ENCODE data around the gene CLEC16A. TPM values are rescaled to one million over a fixed set of nuclear protein-coding genes. Genes with fewer than 3 reads are reported as not detected.

CLEC16A gene
- total and polyA plus RNA-seq, 8 donors: 17.6 to 38.6 (median 21.6) TPM

DNA sequence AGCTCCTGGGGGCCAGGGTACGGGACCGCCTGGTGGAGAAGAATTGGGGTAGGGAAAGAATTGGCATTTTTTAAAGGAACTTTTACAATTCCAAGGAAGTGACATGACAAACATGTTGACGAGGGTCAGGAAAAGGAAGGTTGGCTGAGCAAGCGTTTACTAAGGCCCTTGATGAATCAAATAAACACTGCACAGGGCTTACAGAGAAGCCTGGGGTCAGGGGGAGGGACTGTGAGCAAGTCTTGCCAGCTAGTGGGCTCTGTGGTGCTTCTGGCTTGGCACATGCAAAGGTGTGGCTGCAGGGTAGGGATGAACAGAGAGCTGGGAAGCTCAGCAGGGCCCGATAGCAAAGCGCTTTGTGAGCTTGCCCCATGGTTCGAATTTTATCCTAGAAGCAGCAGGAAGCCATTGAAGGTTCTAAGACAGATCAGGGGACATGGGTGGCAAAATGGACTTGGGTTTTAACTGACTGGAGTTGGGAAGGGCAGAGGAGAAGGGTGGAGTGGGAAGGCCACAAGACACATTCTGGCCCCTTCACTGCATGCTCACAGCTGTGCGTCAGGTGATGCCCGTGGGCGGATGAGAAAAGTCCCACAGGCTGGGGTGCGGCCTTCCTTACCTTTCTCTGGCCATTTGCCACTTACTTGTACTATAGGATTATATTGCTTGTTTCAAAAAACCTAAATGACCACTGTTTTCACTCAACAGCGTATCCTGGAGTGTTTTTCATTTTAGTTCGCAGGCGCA is 193.8 kb downstream of the CLEC16A start:
- H3K27ac ChIP-seq: no peak overlapping the region
- no peak for ATAC-seq
- no peaks in the 10 kb centered on the region for H3K36me3 ChIP-seq
- intact Hi-C loops (cut with DNase I): no loop called here
- DNase-seq: no peak
- H3K4me1 ChIP-seq: peaks cover 17 to 44% of the 10 kb centered on the region in 2 donors
- no peaks in the 10 kb centered on the region for H3K27me3 ChIP-seq
- TF ChIP-seq CTCF (IDR thresholded peaks at IDR 0.05): no peak
- no peak overlapping the region for H3K4me3 ChIP-seq
- H3K9me3 ChIP-seq: no peaks in the 10 kb centered on the region

DNA sequence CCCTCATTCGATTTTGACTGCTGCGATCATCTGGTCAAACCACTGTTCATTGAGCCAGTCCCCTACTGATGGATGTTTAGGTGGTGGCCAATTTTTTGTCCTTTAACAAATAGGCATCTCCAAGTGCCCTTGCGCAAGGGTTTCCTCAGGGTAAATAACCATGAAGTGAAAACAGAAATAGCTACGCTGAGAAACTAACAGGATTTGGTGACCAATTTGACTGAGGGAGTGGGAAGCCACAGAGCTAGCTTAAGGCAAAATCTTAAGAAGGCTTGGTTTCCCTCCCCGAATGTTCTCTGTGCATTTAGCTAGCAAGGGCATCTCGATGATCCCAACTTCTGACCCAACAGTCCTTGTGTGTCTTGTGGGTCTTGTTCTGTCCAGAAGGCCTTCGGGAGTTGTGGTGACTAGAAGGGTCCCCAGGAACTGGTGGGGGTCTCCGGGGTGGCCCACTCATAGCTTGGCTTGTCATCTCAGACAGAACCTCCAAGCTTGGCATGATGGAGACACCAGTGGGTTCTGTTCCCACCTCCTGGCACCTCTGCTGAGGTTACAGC is 194.5 kb downstream of the CLEC16A start:
- H3K4me3 ChIP-seq: no peak overlapping the region
- no peaks in the 10 kb centered on the region for H3K27me3 ChIP-seq
- ATAC-seq (no peak), DNase-seq (no peak)
- no peaks in the 10 kb centered on the region for H3K36me3 ChIP-seq
- no peak for TF ChIP-seq CTCF (IDR thresholded peaks at IDR 0.05)
- no peaks in the 10 kb centered on the region for H3K9me3 ChIP-seq
- H3K4me1 ChIP-seq: peaks cover 12 to 39% of the 10 kb centered on the region in 2 donors
- intact Hi-C loops (cut with DNase I): no loop called here
- no peak overlapping the region for H3K27ac ChIP-seq

DNA sequence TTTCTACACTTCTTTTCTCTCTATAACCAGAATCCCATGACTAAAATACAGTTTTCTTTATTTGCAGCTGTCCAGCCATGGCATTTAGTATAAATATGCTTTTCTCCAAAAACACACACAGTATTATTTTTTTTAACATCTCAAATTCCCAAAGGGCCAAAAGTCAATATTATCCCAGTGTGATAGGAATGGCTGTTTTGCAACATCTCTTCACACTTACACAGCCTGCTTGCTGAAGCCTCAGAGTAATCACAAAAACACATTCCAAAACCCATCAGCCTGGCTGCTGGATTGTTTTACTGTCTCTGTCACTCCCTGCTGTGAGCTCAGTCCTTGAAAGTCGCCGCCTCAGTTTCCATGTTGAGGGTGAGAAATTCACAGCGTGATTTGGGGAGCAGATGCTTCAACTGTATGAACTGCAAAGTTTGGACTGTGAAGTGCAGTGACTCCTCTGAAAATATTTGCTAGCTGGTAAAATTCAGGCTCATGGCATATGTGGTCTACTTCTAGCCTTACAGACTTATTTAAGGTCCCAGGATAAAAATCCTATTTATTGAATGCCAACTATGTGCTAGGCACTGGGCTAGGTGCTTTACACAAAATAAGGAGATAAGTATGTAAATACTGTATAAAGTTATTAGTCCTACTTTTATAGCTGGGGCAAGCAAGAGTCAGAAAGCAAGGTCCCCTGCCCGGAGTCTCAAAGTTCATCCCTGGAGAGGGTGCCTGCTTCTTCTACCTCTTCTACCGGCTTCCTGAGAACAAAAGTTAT is 195.1 kb downstream of the CLEC16A start:
- H3K9me3 ChIP-seq: no peaks in the 10 kb centered on the region
- H3K27me3 ChIP-seq: no peaks in the 10 kb centered on the region
- no peak overlapping the region for H3K27ac ChIP-seq
- intact Hi-C loops (cut with DNase I): no loop called here
- H3K36me3 ChIP-seq: no peaks in the 10 kb centered on the region
- peak; percentile 21 for ATAC-seq
- H3K4me1 ChIP-seq: peaks cover 11 to 34% of the 10 kb centered on the region in 2 donors
- H3K4me3 ChIP-seq: no peak overlapping the region
- no peak for TF ChIP-seq CTCF (IDR thresholded peaks at IDR 0.05)
- DNase-seq: peak in 1 of 4 donors; percentile 54

- ATAC-seq: no peak
- Histone ChIP-seq H3K27ac (no peak overlapping the region), H3K4me3 (no peak overlapping the region), H3K27me3 (no peaks in the 10 kb centered on the region), H3K9me3 (no peaks in the 10 kb centered on the region), H3K36me3 (no peaks in the 10 kb centered on the region), H3K4me1 (peaks cover 11 to 28% of the 10 kb centered on the region in 2 donors)
- intact Hi-C loops (cut with DNase I): no loop called here
- no peak for TF ChIP-seq CTCF (IDR thresholded peaks at IDR 0.05)
- no peak for DNase-seq
Measured at GRCh38 chr16:11140098-11140375, 195.7 kb downstream of the CLEC16A start.

DNA sequence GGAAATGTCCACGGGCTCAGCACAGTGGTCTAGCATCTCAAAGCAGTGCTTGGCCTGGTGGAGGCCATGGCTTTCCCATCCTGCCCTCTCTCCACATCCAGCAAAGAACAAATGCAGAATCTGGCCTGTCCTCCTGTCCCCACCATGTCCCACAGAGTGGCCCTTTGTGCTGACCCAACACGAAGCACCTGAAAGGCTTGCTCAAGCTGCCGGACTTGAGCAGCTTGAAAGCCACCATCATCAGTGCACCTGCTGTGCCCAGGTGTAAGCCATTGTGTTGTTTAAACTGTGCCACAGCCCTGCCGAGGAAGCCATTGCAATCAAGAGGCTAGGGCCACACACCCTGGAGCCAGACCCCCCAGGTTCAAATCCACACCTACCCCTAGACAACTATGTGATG is 196.1 kb downstream of the CLEC16A start:
- no peak for TF ChIP-seq CTCF (IDR thresholded peaks at IDR 0.05)
- Histone ChIP-seq H3K4me3 (no peak overlapping the region), H3K36me3 (no peaks in the 10 kb centered on the region), H3K4me1 (peaks cover 11 to 24% of the 10 kb centered on the region in 2 donors), H3K9me3 (no peaks in the 10 kb centered on the region), H3K27ac (no peak overlapping the region), H3K27me3 (no peaks in the 10 kb centered on the region)
- ATAC-seq: no peak
- no peak for DNase-seq
- intact Hi-C loops (cut with DNase I): no loop called here
